GM12878 (cell line): ENCODE measurements around the gene AIRE.

ENCODE experiments used
- EP300 ChIP-seq, 2 experiments: fragments of 150-350 bp in 1 of 2; IDR thresholded peaks; 2 replicates each; pipeline ENCODE4 v1.6.1; 2011 to 2012; ENCODE audit warnings: low read depth in 2 of 2, low read length in 2 of 2, borderline replicate concordance in 1 of 2, improper control_type of control experiment in 1 of 2, inconsistent platforms in 1 of 2; ENCODE audit not compliant: control insufficient read depth in 1 of 2
- FOXM1 ChIP-seq: IDR thresholded peaks from 2 replicates; pipeline ENCODE4 v1.6.1; 2012; ENCODE audit warnings: low read depth, mild to moderate bottlenecking, inconsistent platforms, low read length, moderate library complexity
- MYC ChIP-seq: IDR thresholded peaks from 2 replicates; pipeline ENCODE4 v1.6.1; 2011; ENCODE audit warnings: mild to moderate bottlenecking, low read length, moderate library complexity, inconsistent platforms; ENCODE audit not compliant: insufficient read depth, insufficient replicate concordance, insufficient read length, severe bottlenecking
- POLR2A ChIP-seq: IDR thresholded peaks from 2 replicates; pipeline ENCODE4 v1.6.1; 2011; ENCODE audit warnings: low read depth, mild to moderate bottlenecking, low read length
- POLR2AphosphoS5 ChIP-seq: IDR thresholded peaks from 2 replicates; pipeline ENCODE4 v1.6.1; 2011; ENCODE audit warnings: mild to moderate bottlenecking, low read length, inconsistent platforms
- RAD21 ChIP-seq: IDR thresholded peaks from 2 replicates; pipeline ENCODE4 v1.6.1; 2011; ENCODE audit warnings: mild to moderate bottlenecking, low read depth, low read length, moderate library complexity; ENCODE audit not compliant: insufficient read depth
- RCOR1 ChIP-seq: conservative IDR thresholded peaks from 2 replicates; pipeline ENCODE4 v1.6.1; 2012; ENCODE audit warnings: low read depth, low read length, improper control_type of control experiment
- TF ChIP-seq, protein P1 (sequence below): IDR thresholded peaks from 2 replicates; pipeline ENCODE4 v1.6.1; 2012; ENCODE audit warnings: mild to moderate bottlenecking, low read depth, low read length
- TF ChIP-seq, protein P2 (sequence below): IDR thresholded peaks from 2 replicates; pipeline ENCODE4 v1.6.1; 2012; ENCODE audit warnings: low read depth, low read length, improper control_type of control experiment
- TF ChIP-seq, protein P3 (sequence below), 3 experiments: IDR thresholded peaks in 2 of 3; conservative IDR thresholded peaks in 1 of 3; 2 replicates each; pipeline ENCODE4 v1.5.1; 2011; ENCODE audit warnings: low read depth in 3 of 3, low read length in 3 of 3, mild to moderate bottlenecking in 3 of 3, control low read depth in 2 of 3, moderate library complexity in 2 of 3, inconsistent platforms in 1 of 3, mixed read lengths in 1 of 3; ENCODE audit not compliant: control insufficient read depth in 2 of 3, insufficient read depth in 1 of 3; ENCODE audit errors: extremely low read depth in 1 of 3

DNA sequence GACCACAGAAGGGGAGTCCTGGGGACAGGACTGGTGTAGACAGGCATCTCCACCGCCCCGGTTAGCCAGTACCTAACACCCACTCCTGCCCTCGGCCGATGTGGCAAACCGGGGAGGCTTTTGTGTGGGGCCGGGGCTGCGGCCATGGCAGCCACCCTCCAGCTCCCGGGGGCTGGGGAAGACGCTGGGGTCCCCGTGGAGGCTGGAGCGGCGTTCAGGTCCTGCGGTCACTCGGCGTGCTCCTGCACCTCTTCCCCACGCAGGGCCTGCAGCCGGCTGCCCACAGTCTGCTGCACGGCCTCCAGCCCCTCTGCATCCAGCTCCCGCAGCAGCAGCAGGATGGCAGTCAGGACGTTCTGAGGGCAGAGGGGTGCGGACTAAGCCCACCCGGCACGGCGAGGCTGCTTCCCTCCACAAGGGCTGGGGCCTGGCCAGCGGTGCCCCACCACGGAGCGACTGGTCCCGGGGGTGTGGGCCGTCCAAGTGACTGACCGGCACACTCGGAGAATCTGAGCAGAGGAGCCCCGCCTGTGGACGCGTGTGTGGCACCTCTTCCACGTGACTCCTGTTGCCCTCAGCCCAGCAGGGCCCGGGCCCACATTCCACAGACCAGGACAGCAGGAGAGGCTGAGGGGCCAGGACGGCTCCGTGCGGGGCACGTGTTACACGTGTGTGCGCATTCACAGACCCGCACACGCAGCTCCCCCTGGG, 44.5 kb downstream of the AIRE start:
- TF ChIP-seq, protein P1, sequence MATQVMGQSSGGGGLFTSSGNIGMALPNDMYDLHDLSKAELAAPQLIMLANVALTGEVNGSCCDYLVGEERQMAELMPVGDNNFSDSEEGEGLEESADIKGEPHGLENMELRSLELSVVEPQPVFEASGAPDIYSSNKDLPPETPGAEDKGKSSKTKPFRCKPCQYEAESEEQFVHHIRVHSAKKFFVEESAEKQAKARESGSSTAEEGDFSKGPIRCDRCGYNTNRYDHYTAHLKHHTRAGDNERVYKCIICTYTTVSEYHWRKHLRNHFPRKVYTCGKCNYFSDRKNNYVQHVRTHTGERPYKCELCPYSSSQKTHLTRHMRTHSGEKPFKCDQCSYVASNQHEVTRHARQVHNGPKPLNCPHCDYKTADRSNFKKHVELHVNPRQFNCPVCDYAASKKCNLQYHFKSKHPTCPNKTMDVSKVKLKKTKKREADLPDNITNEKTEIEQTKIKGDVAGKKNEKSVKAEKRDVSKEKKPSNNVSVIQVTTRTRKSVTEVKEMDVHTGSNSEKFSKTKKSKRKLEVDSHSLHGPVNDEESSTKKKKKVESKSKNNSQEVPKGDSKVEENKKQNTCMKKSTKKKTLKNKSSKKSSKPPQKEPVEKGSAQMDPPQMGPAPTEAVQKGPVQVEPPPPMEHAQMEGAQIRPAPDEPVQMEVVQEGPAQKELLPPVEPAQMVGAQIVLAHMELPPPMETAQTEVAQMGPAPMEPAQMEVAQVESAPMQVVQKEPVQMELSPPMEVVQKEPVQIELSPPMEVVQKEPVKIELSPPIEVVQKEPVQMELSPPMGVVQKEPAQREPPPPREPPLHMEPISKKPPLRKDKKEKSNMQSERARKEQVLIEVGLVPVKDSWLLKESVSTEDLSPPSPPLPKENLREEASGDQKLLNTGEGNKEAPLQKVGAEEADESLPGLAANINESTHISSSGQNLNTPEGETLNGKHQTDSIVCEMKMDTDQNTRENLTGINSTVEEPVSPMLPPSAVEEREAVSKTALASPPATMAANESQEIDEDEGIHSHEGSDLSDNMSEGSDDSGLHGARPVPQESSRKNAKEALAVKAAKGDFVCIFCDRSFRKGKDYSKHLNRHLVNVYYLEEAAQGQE = no peak
- no peak for TF ChIP-seq RAD21
- TF ChIP-seq MYC = no peak
- no peak for TF ChIP-seq EP300 (IDR thresholded peaks at IDR 0.05; ENCODE audit: borderline replicate concordance in 1 of 2, control insufficient read depth in 1 of 2, low read depth in 2 of 2, low read length in 2 of 2)
- TF ChIP-seq POLR2AphosphoS5 = no peak
- TF ChIP-seq, protein P2, sequence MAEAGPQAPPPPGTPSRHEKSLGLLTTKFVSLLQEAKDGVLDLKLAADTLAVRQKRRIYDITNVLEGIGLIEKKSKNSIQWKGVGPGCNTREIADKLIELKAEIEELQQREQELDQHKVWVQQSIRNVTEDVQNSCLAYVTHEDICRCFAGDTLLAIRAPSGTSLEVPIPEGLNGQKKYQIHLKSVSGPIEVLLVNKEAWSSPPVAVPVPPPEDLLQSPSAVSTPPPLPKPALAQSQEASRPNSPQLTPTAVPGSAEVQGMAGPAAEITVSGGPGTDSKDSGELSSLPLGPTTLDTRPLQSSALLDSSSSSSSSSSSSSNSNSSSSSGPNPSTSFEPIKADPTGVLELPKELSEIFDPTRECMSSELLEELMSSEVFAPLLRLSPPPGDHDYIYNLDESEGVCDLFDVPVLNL = no peak
- TF ChIP-seq FOXM1 = no peak
- no peak for TF ChIP-seq RCOR1
- TF ChIP-seq POLR2A = peak; percentile 72; the same call in 1 of the 2 replicates
- TF ChIP-seq, protein P3, sequence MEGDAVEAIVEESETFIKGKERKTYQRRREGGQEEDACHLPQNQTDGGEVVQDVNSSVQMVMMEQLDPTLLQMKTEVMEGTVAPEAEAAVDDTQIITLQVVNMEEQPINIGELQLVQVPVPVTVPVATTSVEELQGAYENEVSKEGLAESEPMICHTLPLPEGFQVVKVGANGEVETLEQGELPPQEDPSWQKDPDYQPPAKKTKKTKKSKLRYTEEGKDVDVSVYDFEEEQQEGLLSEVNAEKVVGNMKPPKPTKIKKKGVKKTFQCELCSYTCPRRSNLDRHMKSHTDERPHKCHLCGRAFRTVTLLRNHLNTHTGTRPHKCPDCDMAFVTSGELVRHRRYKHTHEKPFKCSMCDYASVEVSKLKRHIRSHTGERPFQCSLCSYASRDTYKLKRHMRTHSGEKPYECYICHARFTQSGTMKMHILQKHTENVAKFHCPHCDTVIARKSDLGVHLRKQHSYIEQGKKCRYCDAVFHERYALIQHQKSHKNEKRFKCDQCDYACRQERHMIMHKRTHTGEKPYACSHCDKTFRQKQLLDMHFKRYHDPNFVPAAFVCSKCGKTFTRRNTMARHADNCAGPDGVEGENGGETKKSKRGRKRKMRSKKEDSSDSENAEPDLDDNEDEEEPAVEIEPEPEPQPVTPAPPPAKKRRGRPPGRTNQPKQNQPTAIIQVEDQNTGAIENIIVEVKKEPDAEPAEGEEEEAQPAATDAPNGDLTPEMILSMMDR (IDR thresholded peaks at IDR 0.05 in 2 of 3, conservative IDR thresholded peaks at IDR 0.05 in 1 of 3; ENCODE audit: control insufficient read depth in 2 of 3, extremely low read depth in 1 of 3, insufficient read depth in 1 of 3, low read depth in 3 of 3, low read length in 3 of 3) = no peak
